AML-193 (cell line): ENCODE measurements around the gene MSI2.

ENCODE experiments used
- DNase-seq, 2 experiments: peaks; one replicate each; lab custom pipeline; 2025; lab: John Stamatoyannopoulos, UW

The MSI2 gene

GRCh38 chr17:57246257-57246656, 10.1 kb upstream of the MSI2 start:
- no peak for DNase-seq

- no peak for DNase-seq
Observed at GRCh38 chr17:57247261-57247660, 9.1 kb upstream of the MSI2 start.

- no peak for DNase-seq
Observed at GRCh38 chr17:57247913-57248312, 8.4 kb upstream of the MSI2 start.

GRCh38 chr17:57249520-57249919, 6.8 kb upstream of the MSI2 start:
- DNase-seq: no peak

- no peak for DNase-seq
Observed at GRCh38 chr17:57251211-57251787, 5.0 kb upstream of the MSI2 start.

GRCh38 chr17:57253362-57254065, 2.8 kb upstream of the MSI2 start:
- no peak for DNase-seq

GRCh38 chr17:57255182-57255775, 1.0 kb upstream of the MSI2 start:
- DNase-seq: peak in 1 of 2 experiments; percentile 32

GRCh38 chr17:57256708-57257112, 387 bp downstream of the MSI2 start:
- peak; percentile 19 to 36 for DNase-seq

- peak; percentile 27 to 42 for DNase-seq
Observed at GRCh38 chr17:57257195-57257894, 1.0 kb downstream of the MSI2 start.

- DNase-seq: peak in 1 of 2 experiments; percentile 42
Observed at GRCh38 chr17:57257895-57258851, 1.9 kb downstream of the MSI2 start.

- no peak for DNase-seq
Observed at GRCh38 chr17:57259306-57259705, 3.0 kb downstream of the MSI2 start.

GRCh38 chr17:57259817-57260216, 3.5 kb downstream of the MSI2 start:
- DNase-seq: no peak

- no peak for DNase-seq
Observed at GRCh38 chr17:57260325-57261083, 4.2 kb downstream of the MSI2 start.

- no peak for DNase-seq
Observed at GRCh38 chr17:57261084-57261461, 4.8 kb downstream of the MSI2 start.

GRCh38 chr17:57262557-57262956, 6.2 kb downstream of the MSI2 start:
- DNase-seq: no peak

GRCh38 chr17:57264250-57264649, 7.9 kb downstream of the MSI2 start:
- no peak for DNase-seq

- no peak for DNase-seq
Observed at GRCh38 chr17:57264776-57265175, 8.5 kb downstream of the MSI2 start.

GRCh38 chr17:57266902-57267311, 10.6 kb downstream of the MSI2 start:
- no peak for DNase-seq

GRCh38 chr17:57268181-57268580, 11.9 kb downstream of the MSI2 start:
- DNase-seq: no peak

- DNase-seq: no peak
Observed at GRCh38 chr17:57269052-57269451, 12.7 kb downstream of the MSI2 start.
